GM23248 (cell line): ENCODE data around the gene DLST.

ENCODE experiments used
- EZH2 ChIP-seq: fragments of 200-600 bp; sonication (generic); IDR thresholded peaks from 2 replicates; pipeline ENCODE4 v1.6.1; 2018; ENCODE audit warnings: antibody characterized with exemption, mild to moderate bottlenecking; ENCODE audit not compliant: insufficient read depth, poor library complexity, severe bottlenecking
- EZH2phosphoT487 ChIP-seq: fragments of 200-600 bp; sonication (generic); IDR thresholded peaks from 2 replicates; pipeline ENCODE4 v1.6.1; 2018; ENCODE audit warnings: antibody characterized with exemption, moderate library complexity, mild to moderate bottlenecking, low read depth; ENCODE audit not compliant: insufficient read depth

DNA sequence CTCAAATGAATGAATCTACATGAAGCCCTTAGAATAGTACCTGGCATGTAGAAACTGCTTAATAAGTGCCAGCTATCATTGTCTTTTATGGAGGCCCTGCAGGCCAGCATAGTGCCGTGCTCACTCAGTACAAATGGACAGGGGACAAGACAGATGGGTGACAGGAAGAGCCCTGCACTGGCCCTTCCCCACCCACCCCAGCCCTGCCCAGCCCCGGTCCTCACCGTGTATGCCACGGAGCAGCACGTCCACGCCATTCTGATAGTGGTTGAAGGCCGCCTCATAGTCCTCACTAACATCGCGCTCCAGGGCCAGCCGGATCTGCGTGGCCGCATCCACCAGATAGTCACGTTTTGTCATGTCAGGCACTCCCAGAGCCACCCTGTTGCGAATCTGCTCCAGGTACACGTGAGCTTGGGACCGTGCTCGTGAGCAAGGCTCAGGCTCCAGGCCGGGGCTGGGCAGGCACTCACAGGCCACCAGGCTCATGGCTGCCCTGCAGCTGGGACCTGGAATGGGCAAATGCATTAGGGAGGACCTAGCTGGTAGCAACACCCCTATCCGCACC, 39.4 kb downstream of the DLST start:
- TF ChIP-seq EZH2 (no peak), EZH2phosphoT487 (no peak)
